Tibial nerve (tissue), 4 donors: Measurements from ENCODE around the gene SBK1.

Experiments used
- CTCF ChIP-seq, 5 experiments: fragments of 200-600 bp in 3 of 5; fragments of 450-650 bp in 2 of 5; sonication (generic) in 3 of 5; IDR thresholded peaks; one replicate each; pipeline ENCODE4 v1.5.1; 2016 to 2019; ENCODE audit warnings: antibody characterized with exemption in 5 of 5, mild to moderate bottlenecking in 3 of 5, moderate library complexity in 2 of 5
- EP300 ChIP-seq, 2 donors: sonication (generic); formaldehyde crosslinking; IDR thresholded peaks; one replicate each; pipeline ENCODE4 v1.6.1; 2017; ENCODE audit warnings: antibody characterized with exemption in 2 of 2, mild to moderate bottlenecking in 1 of 2
- POLR2A ChIP-seq, 2 donors: fragments of 450-650 bp; IDR thresholded peaks; one replicate each; pipeline ENCODE4 v1.6.1; 2017; ENCODE audit warnings: antibody characterized with exemption in 2 of 2, mild to moderate bottlenecking in 2 of 2, moderate library complexity in 2 of 2

GRCh38 chr16:28294201-28294600 is 1.9 kb downstream of the SBK1 start:
- no peak for TF ChIP-seq CTCF (IDR thresholded peaks at IDR 0.05)
- TF ChIP-seq EP300 (IDR thresholded peaks at IDR 0.05) = no peak
- no peak for TF ChIP-seq POLR2A (IDR thresholded peaks at IDR 0.05)
